Kidney (tissue), 14 donors: ENCODE measurements around the gene PROC. TPM values are rescaled to one million over a fixed set of nuclear protein-coding genes. Genes with fewer than 3 reads are reported as not detected.

Source experiments
- DNase-seq, 5 donors: peaks; one replicate each; pipeline ENCODE4 v3.0.0-alpha.2; 2013 to 2020
- FAIRE-seq: peaks from 2 replicates; lab custom pipeline; 2012; peaks lifted over from hg19 to GRCh38; lab: Jason Lieb, UNC
- H3K27ac ChIP-seq, 2 donors: one replicate each; pipeline ENCODE4 v1.7.0; 2013; ENCODE audit warnings: low read depth in 2 of 2, low read length in 2 of 2, inconsistent platforms in 1 of 2
- H3K27me3 ChIP-seq: one replicate; pipeline ENCODE4 v1.7.1; 2013; ENCODE audit warnings: low read length, inconsistent platforms; ENCODE audit not compliant: control insufficient read depth, insufficient read depth
- H3K36me3 ChIP-seq, 3 donors: one replicate each; pipeline versions ENCODE4 v1.7.0 to v1.7.1; 2013; ENCODE audit warnings: low read length in 3 of 3, control low read depth in 1 of 3, inconsistent platforms in 1 of 3; ENCODE audit not compliant: insufficient read depth in 3 of 3, control insufficient read depth in 2 of 3
- H3K4me1 ChIP-seq, 3 donors: one replicate each; pipeline versions ENCODE4 v1.7.0 to v1.7.1; 2013; ENCODE audit warnings: low read length in 3 of 3, inconsistent platforms in 1 of 3, low read depth in 1 of 3; ENCODE audit not compliant: control insufficient read depth in 2 of 3, insufficient read depth in 2 of 3
- H3K4me3 ChIP-seq, 3 donors: one replicate each; pipeline versions ENCODE4 v1.7.0 to v1.8.1; 2013; ENCODE audit warnings: low read length in 3 of 3, control low read depth in 1 of 3, inconsistent platforms in 1 of 3
- H3K9ac ChIP-seq, 3 donors: one replicate each; pipeline versions ENCODE4 v1.7.0 to v1.7.1; 2013; ENCODE audit warnings: low read length in 3 of 3, control low read depth in 1 of 3, inconsistent platforms in 1 of 3
- H3K9me3 ChIP-seq, 3 donors: one replicate each; pipeline versions ENCODE4 v1.7.0 to v1.7.1; 2013; ENCODE audit warnings: low read length in 3 of 3, control low read depth in 1 of 3, inconsistent platforms in 1 of 3; ENCODE audit not compliant: control insufficient read depth in 2 of 3, insufficient read depth in 1 of 3
- CTCF ChIP-seq: IDR thresholded peaks from 3 replicates; pipeline ENCODE4 v1.5.1; 2012; ENCODE audit warnings: mild to moderate bottlenecking, moderate library complexity, borderline replicate concordance; ENCODE audit not compliant: insufficient read depth; ENCODE audit errors: extremely low read depth
- intact Hi-C: fragments of 100-400 bp; cut with DNase I; formaldehyde crosslinking; loops from one replicate; pipeline ENCODE4 v1.11.1; 2022
- polyA plus RNA-seq: library from polyadenylated mRNA; stranded (reverse); fragments of 350-450 nt; fragmentation: Illumina TruSeq; extraction: RNeasy Lipid Tissue Mini Kit (QIAGEN cat#74804); gene quantifications from one replicate; pipeline ENCODE4 v1.2.3, GENCODE V29; 2014; ENCODE audit warnings: low read depth, low replicate concordance; ENCODE audit not compliant: insufficient read depth
- total RNA-seq: library from RNA; stranded (reverse); fragmentation: NEBNext Ultra II Directional; extraction: Animal tissue kit (Norgen Biotek cat#: 25700); gene quantifications from one replicate; pipeline ENCODE4 v1.2.1, GENCODE V29; 2021
- donor health status: control.
- donor health status: control.
- donor health status: control.
- donor health status: control.
- donor health status: control.
- donor health status: DM: yes; HTN: yes; CAD: no.
- donor health status: Normal renal cell carcinoma (clear cell type).

The PROC gene
- total and polyA plus RNA-seq, 2 donors from 2014 or later = 5.9 to 51.0 TPM

GRCh38 chr2:127378720-127379119 lies 39.5 kb upstream of the PROC start:
- DNase-seq = no peak
- intact Hi-C loops = no loop called here
- no peak for FAIRE-seq
- H3K9me3 ChIP-seq = no peaks in the 10 kb centered on the region
- no peak overlapping the region for H3K27ac ChIP-seq
- H3K4me3 ChIP-seq = no peak overlapping the region
- H3K4me1 ChIP-seq = peaks cover 0 to 12% (median 2%) of the 10 kb centered on the region in 3 donors
- no peak overlapping the region for H3K9ac ChIP-seq
- H3K36me3 ChIP-seq = peaks cover 0 to 2% (median 0%) of the 10 kb centered on the region in 3 donors
- H3K27me3 ChIP-seq = no peaks in the 10 kb centered on the region
- no peak for TF ChIP-seq CTCF

- no peak for TF ChIP-seq CTCF
- DNase-seq (no peak), FAIRE-seq (no peak)
- H3K36me3 ChIP-seq = peaks cover 0 to 2% (median 0%) of the 10 kb centered on the region in 3 donors
- peaks cover 0 to 12% (median 2%) of the 10 kb centered on the region in 3 donors for H3K4me1 ChIP-seq
- no peaks in the 10 kb centered on the region for H3K9me3 ChIP-seq
- H3K27ac ChIP-seq = no peak overlapping the region
- intact Hi-C loops = no loop called here
- H3K9ac ChIP-seq = no peak overlapping the region
- no peaks in the 10 kb centered on the region for H3K27me3 ChIP-seq
- H3K4me3 ChIP-seq = no peak overlapping the region
Observed at GRCh38 chr2:127379712-127380355, 38.4 kb upstream of the PROC start.

GRCh38 chr2:127381762-127382161 lies 36.5 kb upstream of the PROC start:
- Histone ChIP-seq H3K9me3 (no peaks in the 10 kb centered on the region), H3K4me3 (no peak overlapping the region), H3K36me3 (no peaks in the 10 kb centered on the region), H3K9ac (no peak overlapping the region), H3K4me1 (peaks cover 0 to 12% (median 3%) of the 10 kb centered on the region in 3 donors), H3K27ac (no peak overlapping the region), H3K27me3 (no peaks in the 10 kb centered on the region)
- TF ChIP-seq CTCF = no peak
- FAIRE-seq (no peak), DNase-seq (no peak)
- intact Hi-C loops = no loop called here
